K562 (cell line): Measurements from ENCODE around the gene TSPAN3. TPM values are rescaled to one million over a fixed set of nuclear protein-coding genes. Genes with fewer than 3 reads are reported as not detected.

Source experiments
- ATF6 ChIP-seq: sonication (generic); formaldehyde crosslinking; IDR thresholded peaks from 2 replicates; pipeline ENCODE4 v1.4.0; 2020; ENCODE audit warnings: mild to moderate bottlenecking, missing genetic modification reagents
- CUX1 ChIP-seq: fragments of 200-800 bp; sonication (Bioruptor generic); IDR thresholded peaks from 2 replicates; pipeline ENCODE4 v1.6.1; 2016; ENCODE audit warnings: missing genetic modification characterization, missing compliant biosample characterization
- HBP1 ChIP-seq: fragments of 450-650 bp; formaldehyde crosslinking; IDR thresholded peaks from 2 replicates; pipeline ENCODE4 v1.4.0; 2022; ENCODE audit warnings: missing genetic modification characterization
- HIVEP1 ChIP-seq: fragments of 250-450 bp; sonication (Bioruptor Pico); IDR thresholded peaks from 2 replicates; pipeline ENCODE4 v1.4.0; 2020; ENCODE audit warnings: mild to moderate bottlenecking
- NR0B1 ChIP-seq: fragments of 450-650 bp; IDR thresholded peaks from one replicate; pipeline ENCODE4 v1.6.1; 2018; ENCODE audit warnings: mild to moderate bottlenecking, moderate library complexity; ENCODE audit not compliant: partially characterized antibody
- NUFIP1 ChIP-seq: fragments of 450-650 bp; IDR thresholded peaks from 2 replicates; pipeline ENCODE4 v1.6.1; 2018; ENCODE audit not compliant: partially characterized antibody
- ZNF282 ChIP-seq: sonication (generic); formaldehyde crosslinking; IDR thresholded peaks from 2 replicates; pipeline ENCODE4 v1.8.1; 2023; ENCODE audit warnings: missing genetic modification reagents
- ZNF644 ChIP-seq: fragments of 200-800 bp; sonication (Bioruptor generic); IDR thresholded peaks from 2 replicates; pipeline ENCODE4 v1.6.1; 2016; ENCODE audit warnings: low read depth, missing genetic modification characterization, missing compliant biosample characterization
- polyA plus RNA-seq, 8 experiments: library from polyadenylated mRNA; depleted of rRNA in 4 of 8; stranded (reverse) in 5 of 8; unstranded in 3 of 8; fragments of >200 nt; fragmentation: Nextera tagmentation in 2 of 8; fragmentation: Illumina TruSeq in 1 of 8; extraction: Ambion mirVana in 2 of 8; extraction: Trizol in 1 of 8; gene quantifications; 2 replicates each; pipeline versions ENCODE4 v1.2.1 to v1.2.3, GENCODE V29; 2011 to 2014; ENCODE audit warnings: inconsistent platforms in 1 of 8, missing spikeins in 1 of 8
- total RNA-seq, 7 experiments: library from RNA; depleted of rRNA in 6 of 7; stranded (reverse); fragments of >200 nt in 6 of 7; fragmentation: Illumina TruSeq in 2 of 7; extraction: Trizol in 2 of 7; gene quantifications; 2 replicates each; pipeline versions ENCODE4 v1.2.1 to v1.2.3, GENCODE V29; 2011 to 2021; ENCODE audit warnings: low replicate concordance in 1 of 7
- TF ChIP-seq, protein P1 (sequence below): fragments of 450-650 bp; IDR thresholded peaks from 2 replicates; pipeline ENCODE4 v1.6.1; 2014; ENCODE audit warnings: low read depth, mild to moderate bottlenecking, moderate library complexity, borderline replicate concordance
- TF ChIP-seq, protein P2 (sequence below), 2 experiments: fragments of 450-650 bp; conservative IDR thresholded peaks; 2 replicates each; pipeline ENCODE4 v1.6.1; 2017; ENCODE audit warnings: mild to moderate bottlenecking in 2 of 2, moderate library complexity in 2 of 2

The TSPAN3 gene
- total and polyA plus RNA-seq, 9 of the 15 experiments (the other 6 are each of a cell fraction or from before 2014, with no cell fraction given), result 14.3 to 144 (median 71.1) TPM

- TF ChIP-seq CUX1 (CRISPR knock-in tag) (no peak), HBP1 (CRISPR knock-in tag) (no peak), ZNF282 (no peak), NUFIP1 (no peak), ATF6 (CRISPR knock-in tag) (no peak), ZNF644 (tag) (no peak), HIVEP1 (CRISPR knock-in tag) (no peak), NR0B1 (no peak)
- TF ChIP-seq, protein P1, sequence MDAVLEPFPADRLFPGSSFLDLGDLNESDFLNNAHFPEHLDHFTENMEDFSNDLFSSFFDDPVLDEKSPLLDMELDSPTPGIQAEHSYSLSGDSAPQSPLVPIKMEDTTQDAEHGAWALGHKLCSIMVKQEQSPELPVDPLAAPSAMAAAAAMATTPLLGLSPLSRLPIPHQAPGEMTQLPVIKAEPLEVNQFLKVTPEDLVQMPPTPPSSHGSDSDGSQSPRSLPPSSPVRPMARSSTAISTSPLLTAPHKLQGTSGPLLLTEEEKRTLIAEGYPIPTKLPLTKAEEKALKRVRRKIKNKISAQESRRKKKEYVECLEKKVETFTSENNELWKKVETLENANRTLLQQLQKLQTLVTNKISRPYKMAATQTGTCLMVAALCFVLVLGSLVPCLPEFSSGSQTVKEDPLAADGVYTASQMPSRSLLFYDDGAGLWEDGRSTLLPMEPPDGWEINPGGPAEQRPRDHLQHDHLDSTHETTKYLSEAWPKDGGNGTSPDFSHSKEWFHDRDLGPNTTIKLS, result no peak
- TF ChIP-seq, protein P2, sequence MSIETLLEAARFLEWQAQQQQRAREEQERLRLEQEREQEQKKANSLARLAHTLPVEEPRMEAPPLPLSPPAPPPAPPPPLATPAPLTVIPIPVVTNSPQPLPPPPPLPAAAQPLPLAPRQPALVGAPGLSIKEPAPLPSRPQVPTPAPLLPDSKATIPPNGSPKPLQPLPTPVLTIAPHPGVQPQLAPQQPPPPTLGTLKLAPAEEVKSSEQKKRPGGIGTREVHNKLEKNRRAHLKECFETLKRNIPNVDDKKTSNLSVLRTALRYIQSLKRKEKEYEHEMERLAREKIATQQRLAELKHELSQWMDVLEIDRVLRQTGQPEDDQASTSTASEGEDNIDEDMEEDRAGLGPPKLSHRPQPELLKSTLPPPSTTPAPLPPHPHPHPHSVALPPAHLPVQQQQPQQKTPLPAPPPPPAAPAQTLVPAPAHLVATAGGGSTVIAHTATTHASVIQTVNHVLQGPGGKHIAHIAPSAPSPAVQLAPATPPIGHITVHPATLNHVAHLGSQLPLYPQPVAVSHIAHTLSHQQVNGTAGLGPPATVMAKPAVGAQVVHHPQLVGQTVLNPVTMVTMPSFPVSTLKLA (conservative IDR thresholded peaks at IDR 0.05), result no peak
These were observed 36.2 kb upstream of the TSPAN3 start (continued) for GRCh38 chr15:77107068-77107467.
